Measurements from ENCODE around the gene CENPU.

GRCh38 chr4:184734758-184735157 is 862 bp upstream of the CENPU start:
- TF ChIP-seq POLR2A (IDR thresholded peaks at IDR 0.05; ENCODE audit: low read length), result no peak
- TF ChIP-seq GATA1 (IDR thresholded peaks at IDR 0.05; ENCODE audit: low read depth, low read length), result no peak
